Parathyroid adenoma (tissue), 2 donors: Measurements from ENCODE around the gene AKT2.

ENCODE experiments used
- H2AFZ ChIP-seq: fragments of 300-600 bp; sonication (generic); one replicate; pipeline ENCODE4 v1.7.0; 2017; ENCODE audit warnings: antibody characterized with exemption, mild to moderate bottlenecking
- H3K27ac ChIP-seq: fragments of 300-600 bp; sonication (generic); one replicate; pipeline ENCODE4 v1.7.0; 2017
- H3K27me3 ChIP-seq: fragments of 300-600 bp; sonication (generic); one replicate; pipeline ENCODE4 v1.7.0; 2017; ENCODE audit warnings: low read length; ENCODE audit not compliant: control insufficient read depth, insufficient read depth
- H3K36me3 ChIP-seq: fragments of 300-600 bp; sonication (generic); one replicate; pipeline ENCODE4 v1.7.0; 2017; ENCODE audit warnings: low read length; ENCODE audit not compliant: control insufficient read depth, insufficient read depth
- H3K4me1 ChIP-seq: fragments of 300-600 bp; sonication (generic); one replicate; pipeline ENCODE4 v1.7.0; 2017; ENCODE audit warnings: control low read depth
- H3K4me2 ChIP-seq: fragments of 300-600 bp; sonication (generic); one replicate; pipeline ENCODE4 v1.7.0; 2017; ENCODE audit warnings: low read length
- H3K4me3 ChIP-seq: fragments of 300-600 bp; sonication (generic); one replicate; pipeline ENCODE4 v1.7.0; 2017; ENCODE audit warnings: low read depth, low read length
- H3K79me2 ChIP-seq: fragments of 300-600 bp; sonication (generic); one replicate; pipeline ENCODE4 v1.7.0; 2017; ENCODE audit warnings: control low read depth
- H3K9ac ChIP-seq: fragments of 300-600 bp; sonication (generic); one replicate; pipeline ENCODE4 v1.7.0; 2017; ENCODE audit warnings: mild to moderate bottlenecking
- H3K9me3 ChIP-seq: fragments of 300-600 bp; sonication (generic); one replicate; pipeline ENCODE4 v1.7.0; 2017; ENCODE audit warnings: low read length; ENCODE audit not compliant: control insufficient read depth
- TF ChIP-seq, protein P1 (sequence below): fragments of 300-600 bp; sonication (generic); IDR thresholded peaks from one replicate; pipeline ENCODE4 v1.7.0; 2017; ENCODE audit warnings: antibody characterized with exemption, mild to moderate bottlenecking
- donor health status: primary hyperparathyroidism.

AKT2 gene

DNA sequence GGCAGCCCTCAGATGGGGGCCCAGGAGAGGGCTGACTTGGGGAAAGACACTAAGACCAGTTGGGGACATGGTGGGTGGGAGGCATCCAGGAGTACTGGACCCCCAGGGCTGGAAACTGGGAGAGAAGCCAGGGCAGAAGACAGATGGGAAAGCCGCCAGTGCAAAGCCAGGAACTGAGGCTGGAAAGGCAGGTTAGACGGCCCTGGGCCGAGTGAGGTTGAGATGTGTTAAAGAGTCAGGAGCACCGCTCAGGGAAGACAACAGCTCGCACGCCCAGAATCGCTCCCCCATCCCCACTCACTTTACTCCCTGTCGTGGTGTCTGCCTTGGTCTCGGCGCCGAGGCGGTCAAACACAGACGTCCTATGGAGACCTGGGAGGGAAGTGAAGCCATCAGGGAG is 38.6 kb upstream of the AKT2 start:
- Histone ChIP-seq H3K4me3 (no peak overlapping the region), H3K9ac (no peak overlapping the region), H3K4me2 (no peak overlapping the region), H3K27me3 (no peaks in the 10 kb centered on the region), H3K4me1 (no peaks in the 10 kb centered on the region), H3K27ac (no peak overlapping the region), H3K36me3 (no peaks in the 10 kb centered on the region), H3K9me3 (no peaks in the 10 kb centered on the region), H2AFZ (no peak overlapping the region), H3K79me2 (no peaks in the 10 kb centered on the region)
- TF ChIP-seq, protein P1, sequence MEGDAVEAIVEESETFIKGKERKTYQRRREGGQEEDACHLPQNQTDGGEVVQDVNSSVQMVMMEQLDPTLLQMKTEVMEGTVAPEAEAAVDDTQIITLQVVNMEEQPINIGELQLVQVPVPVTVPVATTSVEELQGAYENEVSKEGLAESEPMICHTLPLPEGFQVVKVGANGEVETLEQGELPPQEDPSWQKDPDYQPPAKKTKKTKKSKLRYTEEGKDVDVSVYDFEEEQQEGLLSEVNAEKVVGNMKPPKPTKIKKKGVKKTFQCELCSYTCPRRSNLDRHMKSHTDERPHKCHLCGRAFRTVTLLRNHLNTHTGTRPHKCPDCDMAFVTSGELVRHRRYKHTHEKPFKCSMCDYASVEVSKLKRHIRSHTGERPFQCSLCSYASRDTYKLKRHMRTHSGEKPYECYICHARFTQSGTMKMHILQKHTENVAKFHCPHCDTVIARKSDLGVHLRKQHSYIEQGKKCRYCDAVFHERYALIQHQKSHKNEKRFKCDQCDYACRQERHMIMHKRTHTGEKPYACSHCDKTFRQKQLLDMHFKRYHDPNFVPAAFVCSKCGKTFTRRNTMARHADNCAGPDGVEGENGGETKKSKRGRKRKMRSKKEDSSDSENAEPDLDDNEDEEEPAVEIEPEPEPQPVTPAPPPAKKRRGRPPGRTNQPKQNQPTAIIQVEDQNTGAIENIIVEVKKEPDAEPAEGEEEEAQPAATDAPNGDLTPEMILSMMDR = no peak

DNA sequence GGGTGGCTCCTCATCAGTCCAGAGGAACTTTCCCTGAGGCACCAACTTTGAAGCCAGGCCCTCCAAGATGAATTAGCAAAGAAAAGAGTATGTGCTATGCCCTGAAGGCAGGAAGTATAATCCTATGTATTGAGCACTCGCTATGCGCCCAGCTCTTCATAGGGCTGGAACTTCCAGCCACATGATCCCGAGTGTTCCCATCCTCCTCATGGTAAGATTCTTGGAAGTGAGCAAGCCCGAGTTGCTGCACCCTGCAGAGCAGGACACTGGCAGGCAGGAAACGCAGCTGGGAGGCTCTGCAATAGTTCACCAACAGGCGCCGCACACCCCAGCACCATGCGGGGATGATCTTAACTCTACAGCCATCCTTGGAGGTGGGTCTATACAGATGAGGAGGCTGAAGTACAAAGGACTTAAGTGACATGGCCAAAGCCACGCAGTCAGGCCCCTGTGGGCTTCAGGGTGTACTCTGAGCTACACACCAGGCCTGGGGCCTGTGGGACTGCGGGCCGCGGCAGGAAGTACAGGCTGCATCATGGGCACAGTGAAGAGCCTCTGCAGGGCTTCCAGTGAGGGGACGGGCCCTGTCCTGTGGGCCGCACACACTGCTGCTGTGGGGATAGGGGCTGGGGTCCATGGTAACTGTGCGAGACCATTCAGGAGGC is 37.9 kb upstream of the AKT2 start:
- no peaks in the 10 kb centered on the region for H3K4me1 ChIP-seq
- no peaks in the 10 kb centered on the region for H3K27me3 ChIP-seq
- H2AFZ ChIP-seq = no peak overlapping the region
- no peak overlapping the region for H3K4me3 ChIP-seq
- H3K36me3 ChIP-seq = no peaks in the 10 kb centered on the region
- no peak overlapping the region for H3K9ac ChIP-seq
- H3K79me2 ChIP-seq = no peaks in the 10 kb centered on the region
- no peak overlapping the region for H3K4me2 ChIP-seq
- no peak overlapping the region for H3K27ac ChIP-seq
- TF ChIP-seq, protein P1 = no peak
- no peaks in the 10 kb centered on the region for H3K9me3 ChIP-seq

DNA sequence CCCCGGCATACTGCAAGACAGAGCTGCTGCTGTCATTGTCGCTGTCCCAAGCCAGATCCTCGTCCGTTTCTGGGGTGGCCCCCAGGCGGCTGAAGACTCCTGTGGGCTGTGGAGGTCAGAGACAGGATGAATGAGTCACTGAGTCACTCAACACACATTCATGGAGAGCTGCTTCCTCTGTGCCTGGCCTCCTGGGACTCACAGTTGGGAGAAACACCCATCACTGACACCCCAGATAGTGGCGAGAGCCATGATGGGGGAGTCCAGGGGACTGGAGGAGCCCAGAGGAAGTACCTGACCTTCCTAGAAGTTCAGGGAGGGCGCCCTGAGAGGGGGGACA is 37.1 kb upstream of the AKT2 start:
- H3K79me2 ChIP-seq = no peaks in the 10 kb centered on the region
- H3K27me3 ChIP-seq = no peaks in the 10 kb centered on the region
- no peaks in the 10 kb centered on the region for H3K9me3 ChIP-seq
- no peak overlapping the region for H2AFZ ChIP-seq
- TF ChIP-seq, protein P1 = no peak
- H3K4me1 ChIP-seq = no peaks in the 10 kb centered on the region
- H3K36me3 ChIP-seq = no peaks in the 10 kb centered on the region
- no peak overlapping the region for H3K27ac ChIP-seq
- no peak overlapping the region for H3K4me2 ChIP-seq
- H3K4me3 ChIP-seq = no peak overlapping the region
- H3K9ac ChIP-seq = no peak overlapping the region

DNA sequence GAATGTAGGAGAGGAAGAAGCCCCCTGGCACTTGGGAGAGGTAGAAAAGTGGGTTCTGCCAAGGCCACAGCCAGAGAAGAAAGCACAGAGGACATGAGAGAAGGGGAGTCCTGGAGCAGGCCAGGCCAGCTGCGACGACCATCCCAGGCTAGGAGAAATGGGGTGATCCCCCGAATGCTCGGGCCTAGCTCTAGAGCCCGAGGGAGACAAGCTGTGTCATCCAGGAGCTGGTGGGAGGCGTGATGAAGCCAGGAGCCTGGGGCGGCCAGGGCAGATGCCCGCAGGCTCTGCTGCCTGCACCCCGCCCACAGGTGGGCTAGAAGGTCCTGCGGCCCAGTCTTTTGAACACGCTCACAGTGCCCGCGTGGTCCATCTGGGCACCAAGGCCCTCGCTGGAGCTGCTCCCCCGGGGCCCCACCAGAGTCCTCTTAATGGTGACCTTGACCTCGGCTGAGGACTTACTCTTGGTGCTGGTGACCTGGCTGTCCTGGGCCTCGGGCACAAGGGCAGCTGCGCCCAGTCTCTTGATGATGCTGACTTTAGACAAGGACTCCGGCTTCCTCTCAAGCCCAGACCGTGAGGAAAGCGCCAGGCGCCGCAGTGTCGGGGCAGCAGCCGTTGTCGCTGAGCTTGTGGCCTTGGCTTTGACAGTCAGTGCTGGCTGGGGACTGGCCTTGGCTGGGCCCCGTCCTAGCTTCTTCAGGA is 36.6 kb upstream of the AKT2 start:
- H3K36me3 ChIP-seq = no peaks in the 10 kb centered on the region
- H3K27ac ChIP-seq = no peak overlapping the region
- no peaks in the 10 kb centered on the region for H3K27me3 ChIP-seq
- H3K4me2 ChIP-seq = no peak overlapping the region
- TF ChIP-seq, protein P1 = no peak
- no peak overlapping the region for H3K9ac ChIP-seq
- peaks cover 2% of the 10 kb centered on the region for H3K4me1 ChIP-seq
- no peaks in the 10 kb centered on the region for H3K9me3 ChIP-seq
- no peaks in the 10 kb centered on the region for H3K79me2 ChIP-seq
- no peak overlapping the region for H3K4me3 ChIP-seq
- H2AFZ ChIP-seq = no peak overlapping the region

DNA sequence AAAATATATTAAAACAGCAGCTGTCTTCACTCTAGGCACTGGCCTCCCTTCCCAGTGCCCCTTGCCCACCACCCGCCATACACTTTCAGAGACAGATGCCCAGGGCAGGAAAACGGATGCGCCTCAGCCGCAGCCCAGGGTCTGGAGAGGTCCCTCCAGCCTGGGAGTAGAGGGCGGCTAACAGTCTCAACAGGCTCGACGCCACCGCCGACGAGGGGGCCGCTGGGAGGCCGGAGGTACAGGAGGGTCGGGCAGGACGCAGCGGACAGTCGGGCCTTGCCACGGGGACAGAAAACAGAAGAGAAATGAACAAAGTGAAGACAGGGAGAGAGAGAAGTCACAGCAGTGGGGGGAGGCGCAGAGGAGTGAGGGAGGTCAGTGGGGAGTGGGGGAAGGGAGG is 35.9 kb upstream of the AKT2 start:
- Histone ChIP-seq H3K4me3 (no peak overlapping the region), H3K27me3 (no peaks in the 10 kb centered on the region), H3K9ac (no peak overlapping the region), H3K36me3 (no peaks in the 10 kb centered on the region), H3K27ac (no peak overlapping the region), H3K4me1 (peaks cover 2% of the 10 kb centered on the region), H2AFZ (no peak overlapping the region), H3K4me2 (no peak overlapping the region), H3K9me3 (no peaks in the 10 kb centered on the region), H3K79me2 (no peaks in the 10 kb centered on the region)
- TF ChIP-seq, protein P1 = no peak
